Right renal pelvis (tissue), 4 donors: ENCODE data around the gene PLEKHA5. TPM values are rescaled to one million over a fixed set of nuclear protein-coding genes. Genes with fewer than 3 reads are reported as not detected.
"Not testable (repeated sequence)": the region's sequence is repeated elsewhere in the genome, so short reads cannot be mapped to it uniquely, and the experiment has no call there.

ENCODE experiments used
- DNase-seq, 4 donors: peaks; one replicate each; pipeline ENCODE4 v3.0.0-alpha.2; 2013; ENCODE audit warnings: low read depth in 4 of 4, low spot score in 3 of 4, missing footprints in 1 of 4
- polyA plus RNA-seq, 4 donors: library from polyadenylated mRNA; unstranded; fragments of 120-200 nt; gene quantifications; one replicate each; pipeline ENCODE4 v1.2.1, GENCODE V29; 2013; ENCODE audit not compliant: insufficient read length in 4 of 4

PLEKHA5 gene
- polyA plus RNA-seq, 4 donors, result 79.6 to 103 (median 102) TPM

DNA sequence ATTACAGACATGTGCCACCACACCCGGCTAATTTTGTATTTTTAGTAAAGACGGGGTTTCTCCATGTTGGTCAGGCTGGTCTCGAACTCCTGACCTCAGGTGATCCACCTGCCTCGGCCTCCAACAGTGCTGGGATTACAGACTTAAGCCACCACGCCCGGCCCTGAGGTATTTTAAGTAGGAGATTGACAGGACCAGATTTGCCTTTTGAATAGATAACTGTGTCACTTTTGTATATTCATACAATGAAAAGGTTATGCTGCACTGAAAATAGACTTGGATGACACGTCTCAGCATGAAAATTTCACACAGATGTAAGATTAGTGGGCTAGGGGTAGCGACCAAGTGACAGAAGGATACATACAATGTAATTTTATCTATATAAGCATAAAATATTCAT is 263.1 kb downstream of the PLEKHA5 start:
- not testable (repeated sequence) for DNase-seq

- no peak for DNase-seq
These were observed 264.9 kb downstream of the PLEKHA5 start for GRCh38 chr12:19394385-19394784.

DNA sequence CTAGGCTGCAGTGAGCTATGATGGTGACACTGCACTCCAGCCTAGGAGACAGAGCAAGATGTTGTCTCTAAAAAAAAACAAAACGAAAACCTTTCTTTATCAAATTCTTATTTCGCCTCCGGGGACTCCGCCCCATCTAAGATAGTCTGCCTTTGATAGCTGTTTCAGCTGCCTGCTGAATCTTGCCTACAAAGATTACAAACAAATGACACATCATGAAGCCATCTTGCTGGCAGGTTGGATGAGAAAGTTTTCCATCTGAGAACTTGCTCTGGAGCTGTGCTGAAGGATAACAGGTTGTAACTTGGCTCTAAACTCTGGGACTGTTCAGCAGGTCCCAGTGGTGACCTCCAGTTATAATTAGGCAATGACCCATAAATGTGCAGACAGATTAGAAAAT is 268.0 kb downstream of the PLEKHA5 start:
- DNase-seq, result no peak

- no peak for DNase-seq
These were observed 269.1 kb downstream of the PLEKHA5 start for GRCh38 chr12:19398376-19399363.

- not testable (repeated sequence) for DNase-seq
These were observed 271.2 kb downstream of the PLEKHA5 start for GRCh38 chr12:19400649-19401285.

GRCh38 chr12:19402211-19402610 is 272.7 kb downstream of the PLEKHA5 start:
- DNase-seq, result no peak

GRCh38 chr12:19402743-19403431 is 273.4 kb downstream of the PLEKHA5 start:
- DNase-seq, result no peak

DNA sequence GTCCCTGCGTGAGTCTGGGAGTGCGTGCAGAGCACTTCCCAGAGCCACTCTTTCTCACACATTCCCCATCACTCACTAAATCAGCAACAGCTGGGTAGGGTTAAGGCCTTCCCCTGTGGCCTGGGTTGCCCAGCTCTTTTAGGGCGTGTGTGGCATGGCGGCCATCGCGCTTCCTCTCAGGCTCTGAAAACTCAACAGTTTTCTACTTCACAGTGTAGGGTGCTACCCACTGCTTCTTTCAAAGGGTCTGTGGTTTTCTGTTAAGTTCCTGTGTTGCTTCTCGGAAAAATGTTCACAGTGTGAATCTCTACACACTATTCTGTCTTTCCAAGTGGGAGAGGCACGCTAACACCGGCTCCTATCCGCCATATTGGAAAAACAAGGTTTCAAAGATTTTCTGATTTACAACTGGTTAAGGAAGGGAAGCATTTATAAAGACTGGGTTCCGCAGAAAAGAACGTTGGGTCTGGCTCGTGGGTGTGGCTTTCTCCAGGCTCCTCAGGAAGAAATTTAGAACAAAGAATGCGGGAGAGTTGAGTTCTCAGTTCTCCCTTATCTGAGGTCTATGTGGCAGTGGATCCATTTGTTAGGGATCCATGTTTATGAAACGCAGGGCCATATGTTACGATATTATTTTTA is 274.8 kb downstream of the PLEKHA5 start:
- DNase-seq, result no peak

DNA sequence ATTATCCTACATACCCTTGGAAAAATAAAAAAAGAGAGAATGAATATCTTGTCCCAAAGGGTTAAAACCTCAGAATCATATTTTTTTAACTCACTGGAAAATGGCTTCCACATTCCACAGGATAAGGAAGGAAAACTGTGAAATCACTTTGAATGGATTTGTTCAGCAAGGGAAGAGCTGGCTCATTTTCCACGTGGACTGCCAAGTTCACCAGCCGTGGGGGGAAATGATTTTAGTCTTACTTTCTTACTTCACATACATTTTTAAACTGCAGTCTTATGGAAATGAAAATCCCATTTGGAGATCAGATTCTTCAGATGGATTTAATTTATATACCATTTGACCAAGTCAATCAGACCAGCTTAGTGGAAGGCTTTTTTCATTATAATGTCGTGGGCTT is 279.8 kb downstream of the PLEKHA5 start:
- DNase-seq, result no peak

- no peak for DNase-seq
These were observed 280.7 kb downstream of the PLEKHA5 start for GRCh38 chr12:19410211-19410610.

DNA sequence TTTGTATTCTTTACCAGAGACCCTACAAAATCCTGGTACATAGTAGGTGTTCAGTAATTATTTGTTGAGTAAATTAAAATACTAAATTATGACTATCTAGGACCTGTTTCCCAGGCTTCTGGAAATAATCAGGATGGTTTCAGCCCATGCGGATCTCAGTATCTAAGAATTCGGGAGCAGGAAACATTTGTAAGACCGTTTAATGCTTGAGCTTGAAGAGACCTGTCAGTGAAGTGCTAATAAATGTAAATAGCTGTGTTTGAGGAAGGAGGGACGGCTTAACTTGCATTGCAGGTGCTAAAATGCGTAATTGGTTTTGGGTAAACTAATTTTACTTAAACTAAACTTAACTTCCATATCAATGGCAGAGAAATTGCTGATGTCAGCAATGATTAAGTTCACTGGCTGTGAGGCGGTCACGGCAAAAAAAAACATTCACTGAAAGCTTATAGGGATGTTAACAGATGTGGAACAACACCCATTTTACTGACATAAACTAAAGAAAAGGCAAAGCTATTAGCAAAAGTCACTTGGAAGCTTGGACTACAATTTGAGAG is 281.2 kb downstream of the PLEKHA5 start:
- no peak for DNase-seq

DNA sequence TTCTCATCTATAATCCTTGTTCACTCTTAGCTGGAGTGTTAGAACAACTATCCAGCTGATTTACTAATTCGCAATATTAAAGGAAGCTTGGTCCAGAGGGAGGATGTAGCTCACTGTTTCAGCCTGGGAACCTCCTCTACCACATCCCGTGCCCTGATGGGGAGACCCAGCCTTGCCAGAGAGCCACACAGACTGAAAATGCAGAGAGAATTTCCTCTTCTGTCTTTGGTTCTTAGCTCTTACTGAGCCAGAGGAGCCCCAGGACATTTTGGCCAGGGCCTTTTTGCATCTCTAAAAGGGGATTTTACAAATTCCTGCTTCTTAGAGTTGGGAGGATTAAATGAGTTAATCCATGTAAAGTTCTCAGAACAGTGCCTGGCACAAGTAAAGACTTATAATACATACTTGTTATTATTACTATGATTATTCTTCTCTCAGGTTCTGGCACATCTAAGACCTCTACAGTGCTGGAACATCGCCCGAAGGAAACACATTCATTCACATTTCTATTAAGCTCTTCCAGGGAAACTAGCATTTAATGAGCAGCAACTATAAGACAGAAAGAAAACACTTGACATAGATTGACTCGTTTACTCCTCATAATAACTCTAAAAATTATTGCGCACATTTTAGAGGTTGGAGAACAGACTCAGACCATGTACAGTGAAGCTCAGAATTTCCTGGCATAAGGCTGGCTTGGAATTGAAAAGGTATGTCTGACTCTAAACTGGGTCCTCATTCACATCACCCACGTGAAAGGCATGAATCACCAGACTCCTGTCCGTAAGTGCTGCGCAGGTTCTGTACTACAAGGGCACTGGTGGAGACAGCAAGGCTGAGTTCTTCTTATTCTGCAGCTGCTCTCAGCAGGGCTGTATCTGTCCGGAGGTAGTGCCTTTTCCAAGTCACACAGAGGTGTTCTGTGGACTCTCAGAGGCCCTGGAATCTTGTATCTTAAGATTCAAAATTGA is 282.0 kb downstream of the PLEKHA5 start:
- DNase-seq, result no peak

GRCh38 chr12:19412844-19413243 is 283.3 kb downstream of the PLEKHA5 start:
- no peak for DNase-seq

DNA sequence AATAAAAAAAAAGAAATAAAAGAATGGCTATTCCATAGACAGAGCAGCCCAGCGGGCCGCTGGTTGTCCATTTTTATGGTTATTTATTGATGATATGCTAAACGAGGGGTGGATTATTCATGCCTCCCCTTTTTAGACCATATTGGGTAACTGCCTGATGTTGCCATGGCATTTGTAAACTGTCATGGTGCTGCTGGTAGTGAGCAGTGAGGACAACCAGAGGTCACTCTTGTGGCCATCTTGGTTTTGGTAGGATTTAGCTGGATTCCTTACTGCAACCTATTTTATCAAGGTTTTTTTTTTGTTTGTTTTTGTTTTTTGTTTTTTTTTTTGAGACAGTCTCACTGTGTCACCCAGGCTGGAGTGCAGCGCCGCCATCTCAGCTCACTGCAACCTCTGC is 284.0 kb downstream of the PLEKHA5 start:
- not testable (repeated sequence) for DNase-seq

DNA sequence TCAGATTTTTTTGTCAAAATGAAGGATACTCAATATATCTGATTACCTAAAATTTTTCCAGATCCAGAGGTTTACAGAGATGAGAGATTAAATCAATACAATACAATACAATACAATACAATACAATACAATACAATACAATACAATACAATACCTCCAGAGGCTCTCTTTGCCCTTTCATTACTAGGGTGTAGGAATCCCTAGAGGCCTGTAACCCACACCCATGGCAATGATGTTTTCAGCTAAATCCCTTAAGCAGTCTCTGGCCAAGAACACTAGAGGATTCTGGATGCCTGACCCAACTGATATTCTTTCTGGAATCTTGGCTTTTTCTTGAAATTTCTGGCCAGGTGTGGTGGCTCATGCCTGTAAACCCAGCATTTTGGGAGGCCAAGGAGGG is 286.0 kb downstream of the PLEKHA5 start:
- no peak for DNase-seq

GRCh38 chr12:19419086-19419485 is 289.6 kb downstream of the PLEKHA5 start:
- DNase-seq, result no peak

DNA sequence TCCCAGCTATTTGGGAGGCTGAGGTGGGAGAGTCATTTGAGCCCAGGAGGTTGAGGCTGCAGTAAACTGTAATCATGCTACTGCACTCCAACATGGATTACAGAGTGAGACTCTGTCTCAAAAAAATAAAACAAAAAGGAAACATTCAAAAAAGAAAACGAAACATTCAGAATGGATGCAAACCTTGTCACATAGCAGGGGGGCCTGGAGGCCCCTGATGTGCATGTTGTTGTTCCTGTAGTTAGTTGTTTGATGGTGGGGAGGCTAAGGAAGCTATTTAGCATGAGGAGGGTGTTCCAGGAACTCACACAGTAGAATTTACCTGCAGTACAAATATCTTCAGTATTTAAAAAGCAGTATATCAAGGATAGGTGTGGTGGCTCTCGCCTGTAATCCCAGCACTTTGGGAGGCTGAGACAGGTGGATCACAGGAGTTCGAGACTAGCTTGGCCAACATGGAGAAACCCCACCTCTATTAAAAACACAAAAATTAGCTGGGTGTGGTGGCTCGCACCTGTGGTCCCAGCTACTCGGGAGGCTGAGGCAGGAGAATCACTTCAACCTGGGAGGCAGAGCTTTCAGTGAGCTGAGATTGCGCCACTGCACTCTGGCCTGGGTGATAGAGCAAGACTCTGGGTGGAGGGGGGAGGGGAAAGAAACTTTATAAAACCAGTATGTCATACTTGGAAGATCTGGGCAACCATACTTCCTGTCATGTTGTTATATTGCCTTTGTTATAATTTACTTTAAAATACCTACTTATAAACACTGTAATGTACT is 292.2 kb downstream of the PLEKHA5 start:
- DNase-seq, result no peak

DNA sequence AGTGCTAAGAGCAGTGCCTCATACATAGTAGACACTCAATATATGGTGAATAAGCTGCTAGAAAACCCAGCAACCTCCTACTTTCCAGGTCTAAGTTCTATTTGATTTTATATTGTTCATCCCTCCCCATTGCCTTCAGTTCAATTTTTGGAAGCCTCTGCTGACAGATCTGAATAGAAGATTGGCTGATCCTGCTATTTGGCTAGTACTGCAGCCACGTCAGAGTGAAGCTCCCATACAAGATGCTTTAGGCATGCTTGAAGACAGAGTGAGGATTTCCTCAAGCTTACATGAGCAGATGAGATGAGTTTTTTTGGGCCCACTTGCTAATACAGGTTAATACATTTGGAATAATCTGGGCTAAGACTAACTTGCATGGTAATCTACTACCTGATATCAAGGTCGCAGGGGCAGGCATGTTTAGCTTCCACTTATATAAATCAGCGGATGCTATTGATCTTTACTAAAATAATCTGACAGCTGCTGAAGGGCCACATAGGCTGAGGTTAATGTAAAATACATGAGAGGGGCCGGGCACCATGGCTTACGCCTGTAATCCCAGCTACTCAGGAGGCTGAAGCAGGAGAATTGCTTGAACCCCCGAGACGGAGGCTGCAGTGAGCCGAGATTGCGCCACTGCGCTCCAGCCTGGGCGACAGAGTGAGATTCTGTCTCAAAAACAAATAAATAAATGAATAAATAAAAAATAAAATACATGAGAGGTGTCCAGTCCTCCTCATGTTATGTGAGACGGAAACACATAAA is 293.8 kb downstream of the PLEKHA5 start:
- no peak for DNase-seq
